Stimulated activated CD8-positive, alpha-beta memory T cell treated with anti-CD3 and anti-CD28 coated beads, Interleukin-4, amount 100 ng/mL, for 24 hours (primary cell): ENCODE measurements around the gene TLDC2.
"Not testable (repeated sequence)": the region's sequence is repeated elsewhere in the genome, so short reads cannot be mapped to it uniquely, and the experiment has no call there.

Source experiments
- DNase-seq: peaks from one replicate; pipeline ENCODE4 v3.0.0-alpha.2; 2020; ENCODE audit warnings: low read depth

Gene TLDC2

GRCh38 chr20:36908603-36909002, 32.7 kb downstream of the TLDC2 start:
- no peak for DNase-seq

GRCh38 chr20:36916199-36916598, 40.3 kb downstream of the TLDC2 start:
- no peak for DNase-seq

DNA sequence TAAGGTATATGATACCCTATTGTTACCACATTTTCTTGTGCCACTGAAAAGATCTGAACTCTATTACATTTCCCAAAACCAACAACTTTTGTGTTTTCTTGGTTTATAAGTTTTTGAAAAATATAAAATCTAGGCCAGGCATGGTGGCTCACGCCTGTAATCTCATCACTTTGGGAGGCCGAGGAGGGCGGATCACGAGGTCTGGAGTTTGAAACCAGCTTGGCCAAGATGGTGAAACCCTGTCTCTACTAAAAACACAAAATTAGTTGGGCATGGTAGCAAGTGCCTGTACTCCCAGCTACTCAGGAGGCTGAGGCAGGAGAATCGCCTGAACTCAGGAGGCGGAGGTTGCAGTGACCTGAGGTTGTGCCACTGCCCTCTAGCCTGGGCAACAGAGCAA, 41.3 kb downstream of the TLDC2 start:
- no peak for DNase-seq

- DNase-seq, result no peak
Observed at GRCh38 chr20:36917943-36918342, 42.0 kb downstream of the TLDC2 start.

DNA sequence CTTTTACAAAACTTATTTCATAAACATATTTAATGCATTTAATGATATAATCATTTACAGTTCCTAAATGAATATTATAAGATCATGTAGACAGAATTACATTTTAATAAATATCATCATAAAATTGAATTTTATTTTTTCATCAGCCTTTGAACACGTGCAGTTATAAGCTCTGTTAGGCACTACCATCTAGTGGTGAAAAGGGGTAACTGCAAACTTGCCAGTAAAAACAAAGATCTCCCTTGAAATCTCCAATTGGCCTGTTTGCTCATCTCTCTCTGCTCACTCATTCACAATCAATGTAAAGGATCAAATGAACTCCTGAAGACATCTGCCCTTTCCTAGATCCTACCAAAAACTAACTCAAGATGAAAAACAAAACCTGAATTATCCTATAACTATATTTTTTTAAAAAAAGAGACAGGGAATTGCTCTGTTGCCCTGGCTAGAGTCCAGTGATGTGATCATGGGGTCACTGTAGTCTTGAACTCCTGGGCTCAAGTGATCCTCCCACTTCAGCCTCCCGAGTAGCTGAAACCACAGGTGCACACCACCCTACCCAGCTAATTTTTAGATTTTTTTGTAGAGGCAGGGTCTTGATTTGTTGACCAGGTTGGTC, 43.9 kb downstream of the TLDC2 start:
- no peak for DNase-seq

DNA sequence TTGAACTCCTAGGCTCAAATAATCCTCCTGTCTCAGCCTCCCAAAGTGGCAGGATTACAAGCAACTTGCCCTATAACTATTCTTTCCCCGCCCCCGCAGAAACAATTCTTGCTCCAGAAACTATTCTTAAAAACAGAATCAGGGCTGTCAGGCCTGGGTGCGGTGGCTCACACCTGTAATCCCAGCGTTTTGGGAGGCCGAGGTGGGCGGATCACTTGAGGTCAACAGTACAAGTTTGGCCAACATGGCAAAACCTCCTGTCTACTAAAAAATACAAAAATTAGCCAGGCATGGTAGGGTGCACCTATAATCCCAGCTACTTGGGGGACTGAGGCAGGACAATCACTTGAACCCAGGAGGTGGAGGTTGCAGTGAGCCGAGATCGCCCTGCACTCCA, 44.4 kb downstream of the TLDC2 start:
- DNase-seq, result no peak

DNA sequence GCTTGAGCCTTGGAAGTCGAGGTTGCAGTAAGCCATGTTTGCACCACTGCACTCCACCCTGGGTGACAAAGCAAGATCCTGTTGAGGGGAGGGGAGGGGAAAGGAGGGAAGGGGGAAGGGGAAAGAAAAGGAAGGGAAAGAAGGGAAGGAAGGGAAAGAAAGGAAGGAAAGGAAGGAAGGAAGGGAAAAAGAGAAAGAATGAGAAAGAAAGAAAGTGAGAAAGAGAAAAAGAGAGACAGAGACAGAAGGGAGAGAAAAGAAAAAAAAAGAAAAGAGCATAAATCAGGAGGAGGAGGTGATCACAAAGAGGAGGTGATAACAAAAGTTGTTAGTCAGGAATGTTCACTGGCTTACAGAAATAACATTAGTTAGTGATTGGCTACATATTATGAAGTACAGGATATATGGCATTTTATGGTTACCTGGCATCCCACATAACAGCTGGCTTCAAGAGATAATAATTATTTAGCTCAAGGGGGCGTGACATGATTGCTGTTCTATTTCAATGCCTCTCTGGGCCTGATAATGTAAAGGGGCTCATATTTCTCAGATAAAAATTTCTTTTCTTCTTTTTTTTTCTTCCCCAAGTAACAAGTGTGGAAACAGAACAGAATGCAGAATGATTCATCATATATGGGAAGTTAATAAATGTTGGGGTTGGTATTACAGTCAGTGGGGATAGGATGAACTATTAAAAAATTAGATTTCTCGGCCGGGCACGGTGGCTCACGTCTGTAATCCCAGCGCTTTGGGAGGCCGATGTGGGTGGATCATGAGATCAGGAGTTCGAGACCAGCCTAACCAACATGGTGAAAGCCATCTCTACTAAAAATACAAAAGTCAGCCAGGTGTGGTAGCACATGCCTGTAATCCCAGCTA, 48.5 kb downstream of the TLDC2 start:
- no peak for DNase-seq

GRCh38 chr20:36925234-36925633, 49.3 kb downstream of the TLDC2 start:
- DNase-seq, result no peak

- no peak for DNase-seq
Observed at GRCh38 chr20:36926653-36927200, 50.8 kb downstream of the TLDC2 start.

GRCh38 chr20:36927704-36928103, 51.8 kb downstream of the TLDC2 start:
- no peak for DNase-seq

DNA sequence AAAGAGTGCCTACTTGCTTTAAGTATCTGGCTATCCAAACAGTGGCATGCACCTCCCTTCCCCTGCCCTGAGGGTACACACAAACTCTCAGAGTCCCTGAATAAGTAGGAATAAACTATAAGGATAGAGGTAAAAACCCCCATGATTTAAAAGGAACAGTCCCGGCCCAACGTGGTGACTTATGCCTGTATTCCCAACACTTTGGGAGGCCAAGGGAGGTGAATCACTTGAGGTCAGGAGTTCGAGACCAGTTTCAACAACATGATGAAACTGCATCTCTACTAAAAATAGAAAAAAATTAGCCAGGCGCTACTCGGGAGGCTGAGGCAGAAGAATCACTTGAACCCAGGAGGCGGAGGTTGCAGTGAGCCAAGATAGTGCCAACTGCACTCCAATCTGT, 53.4 kb downstream of the TLDC2 start:
- no peak for DNase-seq

GRCh38 chr20:36929691-36930090, 53.8 kb downstream of the TLDC2 start:
- no peak for DNase-seq

- not testable (repeated sequence) for DNase-seq
Observed at GRCh38 chr20:36932067-36932466, 56.1 kb downstream of the TLDC2 start.

GRCh38 chr20:36932476-36933426, 56.8 kb downstream of the TLDC2 start:
- no peak for DNase-seq

- DNase-seq, result not testable (repeated sequence)
Observed at GRCh38 chr20:36933571-36933970, 57.6 kb downstream of the TLDC2 start.

GRCh38 chr20:36936341-36936740, 60.4 kb downstream of the TLDC2 start:
- no peak for DNase-seq

DNA sequence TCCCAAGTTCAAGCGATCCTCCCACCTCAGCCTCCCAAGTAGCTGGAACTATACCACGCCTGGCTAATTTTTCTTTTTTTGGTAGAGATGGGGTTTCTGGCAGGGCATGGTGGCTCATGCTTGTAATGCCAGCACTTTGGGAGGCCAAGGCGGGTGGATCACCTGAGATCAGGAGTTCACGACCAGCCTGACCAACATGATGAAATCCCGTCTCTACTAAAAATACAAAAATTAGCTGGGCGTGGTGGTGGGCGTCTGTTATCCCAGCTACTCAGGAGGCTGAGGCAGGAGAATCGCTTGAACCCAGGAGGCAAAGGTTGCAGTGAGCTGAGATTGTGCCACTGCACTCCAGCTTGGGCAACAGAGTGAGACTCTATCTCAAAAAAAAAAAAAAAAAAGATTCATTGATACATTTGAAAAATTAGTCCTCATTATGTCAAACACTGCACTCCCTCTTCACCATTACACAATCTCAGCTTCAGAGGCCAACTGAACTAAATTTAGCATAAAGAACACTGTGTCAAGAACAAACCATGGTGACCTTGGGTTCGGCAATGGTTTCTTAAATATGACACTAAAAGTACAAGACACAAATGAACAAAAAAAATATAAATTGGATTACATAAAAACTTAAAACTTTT, 60.9 kb downstream of the TLDC2 start:
- DNase-seq, result not testable (repeated sequence)

DNA sequence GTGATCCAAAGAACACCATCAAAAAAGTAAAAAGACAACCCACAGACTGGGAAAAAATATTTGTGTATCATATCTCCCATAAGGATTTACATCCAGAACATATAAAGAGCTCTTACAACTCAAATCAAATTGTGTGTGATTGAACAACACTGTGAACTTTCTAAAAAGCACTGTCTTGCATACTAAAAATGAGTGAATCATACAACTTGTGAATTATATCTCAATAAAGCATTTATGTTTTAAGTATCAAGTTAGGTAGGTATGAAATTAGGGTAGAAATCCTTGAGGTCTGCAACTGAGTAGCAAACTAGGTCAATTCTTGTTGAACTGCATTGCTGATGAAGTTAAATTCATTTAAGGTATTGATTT, 61.4 kb downstream of the TLDC2 start:
- DNase-seq, result no peak

DNA sequence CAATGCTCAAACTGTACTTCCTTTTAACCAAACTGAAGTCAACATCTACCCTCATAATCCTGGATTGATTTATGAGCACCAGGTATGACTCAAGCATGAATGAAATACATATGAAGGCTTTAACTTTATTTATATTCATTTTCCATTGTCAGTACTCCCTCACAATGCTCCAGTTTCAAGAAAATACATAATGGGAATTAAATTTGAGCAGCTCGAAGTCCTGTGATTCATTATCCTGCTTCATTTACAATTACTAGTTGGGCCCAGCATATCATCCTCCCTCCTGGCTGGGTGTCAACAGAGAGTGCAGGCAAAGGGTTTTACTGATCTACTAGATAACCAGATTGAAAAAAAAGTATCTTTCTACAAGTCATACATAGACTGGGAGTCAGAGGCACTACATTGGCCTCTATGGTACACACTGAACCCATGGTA, 65.5 kb downstream of the TLDC2 start:
- no peak for DNase-seq
